CD4-positive, alpha-beta memory T cell (primary cell): ENCODE results near the gene IL1RAPL2. TPM values are rescaled to one million over a fixed set of nuclear protein-coding genes. Genes with fewer than 3 reads are reported as not detected.
"Not testable (repeated sequence)": the region's sequence is repeated elsewhere in the genome, so short reads cannot be mapped to it uniquely, and the experiment has no call there.

Experiments
- CTCF ChIA-PET: fragments of 350-600 bp; sonication (Branson Sonifier 250); formaldehyde crosslinking; loops from one replicate; lab custom pipeline; 2021; ENCODE audit warnings: inconsistent platforms; ENCODE audit not compliant: partially characterized antibody; lab: Charles Lee
- POLR2A ChIA-PET: fragments of 350-600 bp; sonication (Branson Sonifier 250); formaldehyde crosslinking; loops from one replicate; lab custom pipeline; 2021; ENCODE audit not compliant: partially characterized antibody; lab: Charles Lee
- DNase-seq, 5 donors: peaks; one replicate each; pipeline versions ENCODE4 v3.0.0 to v3.0.0-alpha.2; 2020 to 2022; ENCODE audit warnings: mixed read lengths in 1 of 5
- H3K27ac ChIP-seq: one replicate; pipeline ENCODE4 v1.7.0; 2013; ENCODE audit warnings: low read depth, low read length
- H3K27me3 ChIP-seq: 2 replicates; pipeline ENCODE4 v1.7.0; 2013; ENCODE audit warnings: mild to moderate bottlenecking, low read length, moderate library complexity; ENCODE audit not compliant: insufficient read depth
- H3K36me3 ChIP-seq: 2 replicates; pipeline ENCODE4 v1.7.0; 2013; ENCODE audit warnings: mild to moderate bottlenecking, low read length, moderate library complexity; ENCODE audit not compliant: insufficient read depth
- H3K4me1 ChIP-seq: 2 replicates; pipeline ENCODE4 v1.7.0; 2013; ENCODE audit warnings: mild to moderate bottlenecking, low read length, moderate library complexity; ENCODE audit not compliant: insufficient read depth
- H3K4me3 ChIP-seq, 2 donors: one replicate each; pipeline ENCODE4 v1.7.0; 2013; ENCODE audit warnings: low read length in 2 of 2, mild to moderate bottlenecking in 1 of 2
- H3K9me3 ChIP-seq, 2 donors: one replicate each; pipeline ENCODE4 v1.7.0; 2013; ENCODE audit warnings: low read length in 2 of 2, control low read depth in 1 of 2; ENCODE audit not compliant: control insufficient read depth in 1 of 2
- H3K27ac Mint-ChIP-seq, 7 donors: one replicate each; pipeline ENCODE4 v1.8.0; 2020 to 2021; ENCODE audit warnings: mixed read lengths in 7 of 7, mild to moderate bottlenecking in 6 of 7, inconsistent platforms in 3 of 7, moderate library complexity in 3 of 7
- H3K27me3 Mint-ChIP-seq, 2 donors: one replicate each; pipeline ENCODE4 v1.8.0; 2020 to 2021; ENCODE audit warnings: mixed read lengths in 2 of 2
- H3K36me3 Mint-ChIP-seq, 2 donors: one replicate each; pipeline ENCODE4 v1.8.0; 2020 to 2021; ENCODE audit warnings: mixed read lengths in 2 of 2, inconsistent platforms in 1 of 2, mild to moderate bottlenecking in 1 of 2
- H3K4me1 Mint-ChIP-seq, 4 donors: one replicate each; pipeline ENCODE4 v1.8.0; 2020 to 2021; ENCODE audit warnings: mixed read lengths in 4 of 4, mild to moderate bottlenecking in 1 of 4
- H3K4me3 Mint-ChIP-seq, 8 donors: one replicate each; pipeline ENCODE4 v1.8.0; 2020 to 2021; ENCODE audit warnings: mixed read lengths in 8 of 8, mild to moderate bottlenecking in 7 of 8, moderate library complexity in 6 of 8, inconsistent platforms in 3 of 8
- H3K9me3 Mint-ChIP-seq, 8 donors: one replicate each; pipeline ENCODE4 v1.8.0; 2020 to 2021; ENCODE audit warnings: mixed read lengths in 8 of 8, mild to moderate bottlenecking in 5 of 8, inconsistent platforms in 3 of 8, moderate library complexity in 1 of 8
- intact Hi-C: fragments of 100-400 bp; cut with micrococcal nuclease; formaldehyde crosslinking; loops from one replicate; pipeline ENCODE4 v1.15.1; 2023
- polyA plus RNA-seq, 2 donors: library from polyadenylated mRNA; unstranded; fragments of 300-500 nt; fragmentation: Illumina TruSeq; gene quantifications; one replicate each; pipeline ENCODE4 v1.2.3, GENCODE V29; 2021
- total RNA-seq, 2 experiments: library from RNA; stranded (reverse); gene quantifications; one replicate each; pipeline ENCODE4 v1.2.3, GENCODE V29; 2021

The IL1RAPL2 gene
- total and polyA plus RNA-seq, 4 experiments from 2014 or later, result not detected

DNA sequence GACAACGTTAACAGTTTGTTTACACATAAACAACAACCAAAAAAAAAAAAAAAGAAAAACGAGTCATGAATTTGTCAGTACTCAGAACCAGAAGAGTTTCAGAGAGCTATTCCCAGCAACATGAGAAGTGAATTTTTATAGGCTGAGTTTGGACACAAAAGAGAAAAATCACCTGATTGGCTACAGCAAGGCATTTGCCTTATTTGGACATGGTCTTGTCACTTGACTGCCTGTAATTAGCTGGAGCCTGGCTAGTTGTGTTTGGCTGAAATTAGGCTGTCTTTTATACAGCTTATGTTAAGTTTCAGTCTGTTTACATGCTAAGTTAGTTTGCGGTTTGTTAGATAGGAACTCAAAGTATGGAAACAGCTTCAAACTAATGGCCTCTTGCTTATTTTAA lies 655.4 kb downstream of the IL1RAPL2 start:
- intact Hi-C loops, result no loop called here
- ChIA-PET CTCF (no interaction called here), POLR2A (no interaction called here)
- no peaks in the 10 kb centered on the region for H3K36me3 Mint-ChIP-seq
- Histone ChIP-seq H3K4me3 (no peak overlapping the region), H3K27me3 (no peaks in the 10 kb centered on the region), H3K4me1 (no peaks in the 10 kb centered on the region), H3K27ac (no peak overlapping the region), H3K36me3 (no peaks in the 10 kb centered on the region), H3K9me3 (no peaks in the 10 kb centered on the region)
- no peak overlapping the region for H3K4me3 Mint-ChIP-seq
- no peak for DNase-seq
- no peaks in the 10 kb centered on the region for H3K27me3 Mint-ChIP-seq
- peaks cover 0 to 6% (median 0%) of the 10 kb centered on the region in 8 donors for H3K9me3 Mint-ChIP-seq
- H3K27ac Mint-ChIP-seq, result no peak overlapping the region
- H3K4me1 Mint-ChIP-seq, result no peaks in the 10 kb centered on the region

- no peak for DNase-seq
- Mint-ChIP-seq H3K4me1 (no peaks in the 10 kb centered on the region), H3K27ac (no peak overlapping the region), H3K9me3 (peaks cover 0 to 1% (median 0%) of the 10 kb centered on the region in 8 donors), H3K36me3 (no peaks in the 10 kb centered on the region), H3K27me3 (no peaks in the 10 kb centered on the region), H3K4me3 (no peak overlapping the region)
- Histone ChIP-seq H3K27me3 (no peaks in the 10 kb centered on the region), H3K9me3 (no peaks in the 10 kb centered on the region), H3K4me1 (no peaks in the 10 kb centered on the region), H3K4me3 (no peak overlapping the region), H3K36me3 (no peaks in the 10 kb centered on the region), H3K27ac (no peak overlapping the region)
- POLR2A ChIA-PET, result no interaction called here
- CTCF ChIA-PET, result no interaction called here
- intact Hi-C loops, result no loop called here
Observed at GRCh38 chrX:105226499-105226898, 660.5 kb downstream of the IL1RAPL2 start.

GRCh38 chrX:105228602-105229001 lies 662.6 kb downstream of the IL1RAPL2 start:
- no peaks in the 10 kb centered on the region for H3K27me3 ChIP-seq
- Mint-ChIP-seq H3K4me3 (no peak overlapping the region), H3K4me1 (no peaks in the 10 kb centered on the region), H3K27ac (no peak overlapping the region), H3K9me3 (peaks cover 0 to 1% (median 0%) of the 10 kb centered on the region in 8 donors), H3K27me3 (no peaks in the 10 kb centered on the region), H3K36me3 (no peaks in the 10 kb centered on the region)
- H3K27ac ChIP-seq, result no peak overlapping the region
- intact Hi-C loops, result no loop called here
- no peak overlapping the region for H3K4me3 ChIP-seq
- CTCF ChIA-PET, result no interaction called here
- POLR2A ChIA-PET, result no interaction called here
- no peaks in the 10 kb centered on the region for H3K4me1 ChIP-seq
- no peak for DNase-seq
- no peaks in the 10 kb centered on the region for H3K36me3 ChIP-seq
- no peaks in the 10 kb centered on the region for H3K9me3 ChIP-seq

GRCh38 chrX:105229146-105229545 lies 663.1 kb downstream of the IL1RAPL2 start:
- Mint-ChIP-seq H3K4me3 (no peak overlapping the region), H3K9me3 (no peaks in the 10 kb centered on the region), H3K27ac (no peak overlapping the region), H3K36me3 (no peaks in the 10 kb centered on the region), H3K27me3 (no peaks in the 10 kb centered on the region), H3K4me1 (no peaks in the 10 kb centered on the region)
- Histone ChIP-seq H3K27me3 (no peaks in the 10 kb centered on the region), H3K27ac (no peak overlapping the region), H3K4me1 (no peaks in the 10 kb centered on the region), H3K36me3 (no peaks in the 10 kb centered on the region), H3K9me3 (no peaks in the 10 kb centered on the region), H3K4me3 (no peak overlapping the region)
- CTCF ChIA-PET, result no interaction called here
- intact Hi-C loops, result no loop called here
- DNase-seq, result no peak
- POLR2A ChIA-PET, result no interaction called here

DNA sequence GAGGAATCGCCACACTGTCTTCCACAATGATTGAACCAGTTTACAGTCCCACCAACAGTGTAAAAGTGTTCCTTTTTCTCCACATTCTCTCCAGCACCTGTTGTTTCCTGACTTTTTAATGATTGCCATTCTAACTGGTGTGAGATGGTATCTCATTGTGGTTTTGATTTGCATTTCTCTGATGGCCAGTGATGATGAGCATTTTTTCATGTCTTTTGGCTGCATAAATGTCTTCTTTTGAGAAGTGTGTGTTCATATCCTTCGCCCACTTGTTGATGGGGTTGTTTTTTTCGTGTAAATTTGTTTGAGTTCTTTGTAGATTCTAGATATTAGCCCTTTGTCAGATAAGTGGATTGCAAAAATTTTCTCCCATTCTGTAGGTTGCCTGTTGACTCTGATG lies 671.4 kb downstream of the IL1RAPL2 start:
- intact Hi-C loops, H3K27me3 ChIP-seq, H3K27ac Mint-ChIP-seq, H3K9me3 Mint-ChIP-seq, H3K27ac ChIP-seq, H3K4me3 ChIP-seq, H3K4me3 Mint-ChIP-seq, DNase-seq, H3K36me3 ChIP-seq, H3K4me1 Mint-ChIP-seq, CTCF ChIA-PET, H3K27me3 Mint-ChIP-seq, H3K36me3 Mint-ChIP-seq, H3K9me3 ChIP-seq, H3K4me1 ChIP-seq, POLR2A ChIA-PET: not testable (repeated sequence)

- no peak for DNase-seq
- Mint-ChIP-seq H3K4me3 (no peak overlapping the region), H3K9me3 (peaks cover 0 to 3% (median 0%) of the 10 kb centered on the region in 8 donors), H3K27ac (no peak overlapping the region), H3K4me1 (no peaks in the 10 kb centered on the region), H3K36me3 (no peaks in the 10 kb centered on the region), H3K27me3 (no peaks in the 10 kb centered on the region)
- no peak overlapping the region for H3K27ac ChIP-seq
- ChIA-PET POLR2A (no interaction called here), CTCF (no interaction called here)
- H3K4me1 ChIP-seq, result no peaks in the 10 kb centered on the region
- H3K36me3 ChIP-seq, result no peaks in the 10 kb centered on the region
- intact Hi-C loops, result no loop called here
- H3K27me3 ChIP-seq, result no peaks in the 10 kb centered on the region
- H3K4me3 ChIP-seq, result no peak overlapping the region
- H3K9me3 ChIP-seq, result no peaks in the 10 kb centered on the region
Observed at GRCh38 chrX:105241056-105241455, 675.1 kb downstream of the IL1RAPL2 start.

DNA sequence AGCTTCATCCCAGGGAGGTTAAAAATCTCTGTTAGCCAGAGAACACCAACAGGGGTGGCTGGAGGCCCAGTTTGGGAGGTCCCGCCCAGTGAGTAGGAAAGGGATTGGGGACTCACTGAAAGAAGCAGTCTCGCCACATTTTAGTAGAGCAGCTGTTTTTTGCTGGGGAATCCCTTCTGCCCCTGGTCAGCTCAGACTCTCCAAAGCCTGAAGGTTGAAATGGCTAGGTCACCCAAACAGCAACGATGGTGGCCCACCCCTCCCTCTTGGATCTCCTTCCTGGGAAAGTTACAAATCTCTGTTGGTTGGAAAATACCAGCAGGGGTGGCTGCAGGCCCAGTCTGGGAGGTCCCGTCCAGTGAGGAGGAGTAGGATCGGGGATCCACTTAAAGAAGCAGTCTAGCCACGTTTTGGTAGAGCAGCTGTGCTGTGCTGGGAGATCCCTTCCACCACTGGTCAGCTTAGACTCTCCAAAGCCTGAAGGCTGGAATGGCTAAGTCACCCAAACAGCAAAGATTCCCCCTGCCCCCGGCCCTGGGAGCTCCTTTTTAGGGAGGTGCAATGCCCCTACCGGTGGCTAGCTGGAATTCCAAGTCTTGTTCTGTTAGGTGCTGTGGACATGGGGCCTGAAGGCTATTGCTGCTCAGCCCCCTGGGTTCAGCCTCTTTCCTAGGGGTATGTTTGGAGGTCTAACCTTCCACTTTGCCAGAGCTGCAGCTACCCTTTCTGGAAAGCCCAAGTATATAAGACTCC lies 694.5 kb downstream of the IL1RAPL2 start:
- no peaks in the 10 kb centered on the region for H3K36me3 ChIP-seq
- H3K9me3 ChIP-seq, result no peaks in the 10 kb centered on the region
- intact Hi-C loops, result no loop called here
- H3K4me3 ChIP-seq, result no peak overlapping the region
- Mint-ChIP-seq H3K27ac (no peak overlapping the region), H3K4me1 (no peaks in the 10 kb centered on the region), H3K36me3 (no peaks in the 10 kb centered on the region), H3K9me3 (peaks cover 0 to 2% (median 0%) of the 10 kb centered on the region in 8 donors), H3K27me3 (no peaks in the 10 kb centered on the region), H3K4me3 (no peak overlapping the region)
- H3K27me3 ChIP-seq, result no peaks in the 10 kb centered on the region
- H3K27ac ChIP-seq, result no peak overlapping the region
- ChIA-PET POLR2A (no interaction called here), CTCF (no interaction called here)
- no peak for DNase-seq
- H3K4me1 ChIP-seq, result no peaks in the 10 kb centered on the region
